HEK293T (cell line): Measurements from ENCODE around the gene DNASE1.
A peak's percentile ranks its signal among the peaks of the same experiment; 100 is the strongest.

Experiments
- CTCF ChIA-PET: fragments of 350-600 bp; formaldehyde crosslinking; extraction: SDS; loops from one replicate; lab custom pipeline; 2021; ENCODE audit warnings: antibody characterized with exemption, inconsistent platforms; lab: Yijun Ruan, JAX
- POLR2A ChIA-PET: fragments of 350-600 bp; formaldehyde crosslinking; extraction: SDS; loops from one replicate; lab custom pipeline; 2020; ENCODE audit warnings: antibody characterized with exemption, inconsistent platforms; lab: Yijun Ruan, JAX
- DNase-seq: peaks from one replicate; pipeline ENCODE4 v3.0.0; 2012; ENCODE audit warnings: mixed read lengths; ENCODE audit errors: extremely low spot score
- ARNT ChIP-seq: fragments of 450-650 bp; IDR thresholded peaks from 2 replicates; pipeline ENCODE4 v1.6.1; 2017; ENCODE audit warnings: mild to moderate bottlenecking
- BHLHE40 ChIP-seq: fragments of 450-650 bp; IDR thresholded peaks from 2 replicates; pipeline ENCODE4 v1.6.1; 2016; ENCODE audit warnings: mild to moderate bottlenecking, moderate library complexity, borderline replicate concordance
- CTBP1 ChIP-seq: fragments of 450-650 bp; IDR thresholded peaks from 2 replicates; pipeline ENCODE4 v1.6.1; 2016; ENCODE audit warnings: borderline replicate concordance
- ELF4 ChIP-seq: fragments of 450-650 bp; IDR thresholded peaks from 2 replicates; pipeline ENCODE4 v1.6.1; 2017; ENCODE audit warnings: antibody characterized with exemption
- FOXA1 ChIP-seq: fragments of 450-650 bp; IDR thresholded peaks from 2 replicates; pipeline ENCODE4 v1.6.1; 2016; ENCODE audit warnings: mild to moderate bottlenecking
- FOXK2 ChIP-seq: fragments of 450-650 bp; IDR thresholded peaks from 2 replicates; pipeline ENCODE4 v1.6.1; 2016; ENCODE audit warnings: mild to moderate bottlenecking
- FOXM1 ChIP-seq: fragments of 450-650 bp; IDR thresholded peaks from 2 replicates; pipeline ENCODE4 v1.6.1; 2017; ENCODE audit warnings: mild to moderate bottlenecking, borderline replicate concordance
- HDGF ChIP-seq: fragments of 450-650 bp; IDR thresholded peaks from 2 replicates; pipeline ENCODE4 v1.6.1; 2017; ENCODE audit warnings: antibody characterized with exemption, borderline replicate concordance
- L3MBTL2 ChIP-seq: fragments of 450-650 bp; conservative IDR thresholded peaks from 2 replicates; pipeline ENCODE4 v1.6.1; 2016; ENCODE audit warnings: mild to moderate bottlenecking
- LEF1 ChIP-seq: fragments of 450-650 bp; IDR thresholded peaks from 2 replicates; pipeline ENCODE4 v1.6.1; 2017; ENCODE audit warnings: mild to moderate bottlenecking, borderline replicate concordance
- NFRKB ChIP-seq: fragments of 450-650 bp; IDR thresholded peaks from 2 replicates; pipeline ENCODE4 v1.6.1; 2016; ENCODE audit warnings: mild to moderate bottlenecking, moderate library complexity
- SP1 ChIP-seq: fragments of 450-650 bp; IDR thresholded peaks from 2 replicates; pipeline ENCODE4 v1.6.1; 2017
- SUZ12 ChIP-seq: fragments of 450-650 bp; IDR thresholded peaks from 2 replicates; pipeline ENCODE4 v1.6.1; 2016; ENCODE audit warnings: mild to moderate bottlenecking
- ZNF384 ChIP-seq: fragments of 450-650 bp; IDR thresholded peaks from 2 replicates; pipeline ENCODE4 v1.6.1; 2016
- TF ChIP-seq, protein P1 (sequence below): fragments of 450-650 bp; IDR thresholded peaks from 2 replicates; pipeline ENCODE4 v1.6.1; 2016

DNASE1 gene

DNA sequence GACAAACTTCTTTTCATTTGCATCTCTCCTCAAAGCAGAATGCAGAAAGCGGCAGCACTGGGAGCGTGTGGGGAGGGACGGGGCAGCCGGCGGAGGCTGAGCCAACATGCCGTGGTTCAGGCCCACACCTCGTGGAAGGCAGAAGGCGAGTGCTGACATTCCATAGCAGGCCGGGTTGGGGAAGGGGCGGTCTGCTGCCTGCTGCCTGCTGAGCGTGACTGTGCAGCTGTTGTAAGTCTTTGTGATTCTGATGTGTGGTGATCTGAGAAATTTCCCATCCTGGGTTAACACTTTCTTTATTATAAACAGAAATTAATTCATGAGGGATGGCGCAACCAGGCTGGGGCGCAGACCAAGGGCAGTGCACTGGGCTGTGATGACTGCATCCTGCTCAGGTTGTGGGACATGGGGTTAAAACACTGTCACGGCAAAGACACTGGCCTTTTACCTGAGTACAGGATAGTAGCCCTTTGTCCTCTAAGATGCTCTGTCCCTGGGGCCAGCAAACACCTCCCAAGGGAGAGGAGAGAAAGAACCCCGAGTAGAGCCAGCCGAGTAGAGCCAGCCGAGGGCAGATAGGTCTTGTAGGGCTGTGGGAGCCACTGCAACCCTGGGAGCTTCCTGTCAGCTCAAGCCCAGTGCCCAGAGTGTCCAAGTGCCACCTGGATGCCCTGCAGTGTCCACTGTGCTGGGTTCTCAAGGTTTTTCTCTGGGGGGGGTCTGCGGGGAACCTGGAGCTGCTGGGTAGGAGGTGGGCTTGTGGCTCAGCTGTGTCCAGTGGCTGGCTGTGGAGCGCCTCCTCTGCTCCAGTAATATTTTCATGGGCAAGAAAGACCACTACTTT is 8.8 kb upstream of the DNASE1 start:
- no peak for DNase-seq
- CTCF ChIA-PET, result no interaction called here
- TF ChIP-seq HDGF (no peak), L3MBTL2 (no peak), FOXM1 (no peak), ELF4 (no peak), ZNF384 (no peak), NFRKB (no peak), FOXK2 (no peak)
- TF ChIP-seq, protein P1, sequence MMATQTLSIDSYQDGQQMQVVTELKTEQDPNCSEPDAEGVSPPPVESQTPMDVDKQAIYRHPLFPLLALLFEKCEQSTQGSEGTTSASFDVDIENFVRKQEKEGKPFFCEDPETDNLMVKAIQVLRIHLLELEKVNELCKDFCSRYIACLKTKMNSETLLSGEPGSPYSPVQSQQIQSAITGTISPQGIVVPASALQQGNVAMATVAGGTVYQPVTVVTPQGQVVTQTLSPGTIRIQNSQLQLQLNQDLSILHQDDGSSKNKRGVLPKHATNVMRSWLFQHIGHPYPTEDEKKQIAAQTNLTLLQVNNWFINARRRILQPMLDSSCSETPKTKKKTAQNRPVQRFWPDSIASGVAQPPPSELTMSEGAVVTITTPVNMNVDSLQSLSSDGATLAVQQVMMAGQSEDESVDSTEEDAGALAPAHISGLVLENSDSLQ, result no peak
- POLR2A ChIA-PET, result no interaction called here

DNA sequence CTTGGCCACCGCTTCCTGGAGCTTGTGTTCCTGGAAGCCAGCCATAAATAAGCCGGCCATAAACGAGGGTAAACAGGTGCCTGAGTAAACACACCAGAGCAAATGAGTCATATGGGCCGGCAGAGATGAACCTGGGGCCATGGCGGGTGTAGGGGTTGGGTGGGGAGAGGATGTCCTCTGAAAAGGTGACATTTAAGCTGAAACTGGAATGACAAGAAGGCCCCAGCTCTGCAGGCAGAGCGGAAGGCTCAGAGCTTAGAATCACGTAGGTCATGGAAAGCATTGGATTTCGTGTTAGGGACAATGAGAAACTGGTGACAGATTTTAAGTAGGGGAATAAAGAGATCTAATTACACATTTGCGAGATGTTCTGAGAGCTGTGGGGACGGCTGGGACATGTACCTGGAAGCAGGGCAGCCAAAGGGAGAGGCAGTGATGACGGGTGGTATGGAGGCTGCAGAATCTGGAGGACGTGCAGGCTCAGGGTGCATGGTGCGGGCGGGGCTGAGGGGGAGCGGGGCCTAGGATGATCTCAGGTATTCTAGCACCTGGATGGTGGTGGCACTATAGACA is 8.1 kb upstream of the DNASE1 start:
- DNase-seq, result peak; percentile 7
- ChIA-PET CTCF (interaction anchor here (0.5 kb wide), 1 partner anchor 15 kb away, joined by 3 read pairs; no protein-coding TSS in a partner anchor), POLR2A (no interaction called here)
- TF ChIP-seq FOXA1 (no peak), HDGF (no peak), FOXM1 (no peak), FOXK2 (no peak), ZNF384 (no peak), NFRKB (no peak), SUZ12 (no peak), SP1 (no peak)

DNA sequence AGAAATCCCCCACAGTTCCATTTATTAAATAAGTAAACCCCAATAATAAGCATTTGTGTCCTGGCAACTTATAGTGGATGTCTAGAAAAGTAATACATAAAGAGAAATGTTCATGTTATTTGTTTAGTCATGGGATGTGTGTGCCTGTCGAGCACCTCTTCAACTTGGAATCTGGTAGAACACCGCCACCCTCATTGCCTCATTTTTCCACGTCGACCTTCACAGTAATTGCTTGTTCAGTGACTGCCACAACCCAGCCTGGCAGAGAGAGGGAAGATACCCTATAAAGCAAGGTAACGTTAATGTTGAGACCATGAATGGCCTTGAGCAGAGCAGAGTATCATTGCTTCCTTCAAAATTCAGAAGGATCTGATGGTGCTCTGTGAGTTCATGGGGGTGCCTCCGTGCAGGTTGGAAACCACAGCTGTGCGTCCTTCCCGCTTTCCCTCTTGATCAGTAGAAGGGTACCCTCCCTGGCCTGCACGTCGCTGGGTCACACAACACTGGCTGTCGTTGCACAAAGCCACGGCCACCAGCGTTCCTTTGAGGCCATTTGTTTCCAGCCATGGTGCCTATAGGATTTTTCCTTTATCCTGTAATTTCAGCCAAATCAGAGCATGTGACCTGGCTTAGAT is 3.7 kb upstream of the DNASE1 start:
- TF ChIP-seq SUZ12, result no peak
- TF ChIP-seq FOXK2, result no peak
- no peak for TF ChIP-seq L3MBTL2
- TF ChIP-seq LEF1, result no peak
- TF ChIP-seq FOXM1, result no peak
- no peak for TF ChIP-seq CTBP1
- TF ChIP-seq, protein P1, result no peak
- ChIA-PET CTCF (no interaction called here), POLR2A (no interaction called here)
- no peak for DNase-seq

DNA sequence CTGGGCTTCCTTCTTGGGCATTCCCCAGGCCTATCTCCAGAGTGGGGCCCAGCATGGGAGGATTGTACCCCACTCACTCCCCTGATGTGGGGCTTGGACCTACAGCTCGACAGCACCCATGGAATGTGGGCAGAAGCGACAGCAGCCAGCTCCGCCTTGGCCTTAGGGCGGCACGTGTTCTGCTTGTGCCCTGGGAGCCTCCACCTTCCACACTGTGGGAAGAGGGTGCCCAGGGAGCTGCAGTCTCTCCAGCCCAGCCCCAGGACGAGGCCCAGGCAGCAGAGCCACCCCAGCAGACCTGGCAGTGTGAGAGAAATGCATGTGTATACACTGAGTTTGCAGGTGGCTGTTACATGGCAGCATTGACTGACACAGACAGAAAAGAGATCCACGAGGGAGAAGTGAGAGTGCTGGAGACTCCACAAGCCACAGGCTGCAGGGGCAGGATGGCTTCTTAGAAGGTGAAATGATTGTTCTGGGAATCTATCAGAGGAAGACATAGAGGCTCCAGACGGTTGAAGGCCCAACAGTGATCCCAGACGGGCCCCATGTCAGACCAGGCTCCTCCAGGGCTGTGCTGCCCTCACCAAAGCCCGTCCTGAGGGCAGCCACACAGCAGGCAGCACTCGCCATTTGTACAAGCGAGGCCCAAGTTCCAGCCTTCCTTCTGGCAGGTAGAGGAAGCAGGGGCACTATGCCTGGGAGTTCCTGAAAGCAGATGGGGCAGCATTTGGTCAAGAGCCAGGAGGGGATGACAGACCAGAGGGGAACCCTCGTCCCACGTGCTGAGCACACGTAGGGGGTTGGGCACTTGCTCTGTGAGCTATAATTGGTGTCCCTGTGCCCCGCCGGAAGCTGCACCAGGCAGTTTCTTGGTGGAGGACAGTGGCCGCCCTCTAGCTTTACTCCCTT is 2.8 kb upstream of the DNASE1 start:
- ChIA-PET POLR2A (no interaction called here), CTCF (no interaction called here)
- TF ChIP-seq ARNT (no peak), FOXM1 (no peak), L3MBTL2 (no peak), NFRKB (no peak), SUZ12 (no peak), SP1 (no peak), ELF4 (no peak), ZNF384 (no peak), BHLHE40 (no peak), FOXA1 (no peak), LEF1 (no peak), CTBP1 (no peak), FOXK2 (no peak)
- TF ChIP-seq, protein P1, result no peak
- DNase-seq, result no peak

DNA sequence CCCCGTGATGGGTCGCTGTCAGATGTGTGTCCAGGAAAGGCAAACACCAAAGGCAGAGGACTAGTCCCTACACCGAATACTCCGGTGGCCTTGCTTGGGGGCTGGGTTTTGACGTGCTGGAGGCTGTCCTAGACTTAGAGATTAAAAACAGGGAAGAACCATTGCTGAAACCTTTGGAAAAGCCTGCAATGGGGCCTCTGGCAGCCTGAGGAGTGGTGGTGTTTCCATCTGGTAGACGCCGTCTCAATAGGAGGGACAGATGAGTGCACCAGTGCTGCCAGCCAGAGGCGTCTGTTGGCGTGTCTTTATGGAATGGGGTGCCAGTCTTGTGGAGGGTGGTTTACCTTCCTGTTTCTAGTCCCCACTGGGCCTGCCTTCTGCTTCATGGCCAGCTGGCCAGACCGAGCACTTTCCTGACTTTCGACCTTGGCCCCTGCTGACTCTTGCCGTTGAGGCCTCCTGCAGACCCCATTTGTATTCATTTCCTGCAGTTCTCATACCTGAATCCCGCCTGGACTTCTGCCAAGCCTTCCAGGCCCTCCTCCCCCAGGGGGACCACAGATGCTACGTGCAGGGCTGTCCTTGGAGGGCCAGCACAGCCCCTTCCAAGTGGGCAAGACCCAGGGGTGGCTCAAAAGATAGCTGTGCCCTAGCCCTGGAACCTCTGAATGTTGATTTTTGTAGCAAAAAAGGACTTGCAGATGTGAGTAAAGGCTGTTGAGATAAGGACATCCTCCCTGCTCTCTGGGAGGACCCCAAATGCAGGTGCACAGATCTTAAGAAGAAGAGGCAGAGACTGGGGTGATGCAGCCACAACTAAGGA is 1.9 kb upstream of the DNASE1 start:
- ChIA-PET CTCF (no interaction called here), POLR2A (no interaction called here)
- DNase-seq, result no peak
- TF ChIP-seq NFRKB, result no peak
- TF ChIP-seq BHLHE40, result no peak
- no peak for TF ChIP-seq FOXA1
- no peak for TF ChIP-seq CTBP1
- no peak for TF ChIP-seq ELF4
- no peak for TF ChIP-seq L3MBTL2
- no peak for TF ChIP-seq SUZ12
- TF ChIP-seq HDGF, result no peak
